HCT116 (cell line): ENCODE measurements around the gene HSBP1. TPM values are rescaled to one million over a fixed set of nuclear protein-coding genes. Genes with fewer than 3 reads are reported as not detected.

Source experiments
- ATAC-seq: fragments of 200-7000 bp; cut with Tn5 transposase; 2 replicates; pipeline ENCODE4 v1.9.1; 2020; ENCODE audit warnings: mild to moderate bottlenecking, moderate library complexity
- BruUV-seq: library from RNA; stranded (reverse); fragments of 400-500 nt; replicated peaks from 2 replicates; lab custom pipeline; 2021; lab: Mats Ljungman, UMichigan
- CTCF ChIA-PET: fragments of 300-600 bp; sonication (Branson Sonifier 250); formaldehyde crosslinking; loops from one replicate; lab custom pipeline; 2021; ENCODE audit warnings: antibody characterized with exemption; lab: Charles Lee
- POLR2A ChIA-PET: fragments of 300-600, 350-600 bp; sonication (Branson Sonifier 250); formaldehyde crosslinking; loops from one replicate; lab custom pipeline; 2021; ENCODE audit warnings: antibody characterized with exemption; lab: Charles Lee
- RAD21 ChIA-PET, 2 experiments: fragments of 300-600 bp; sonication (Branson Sonifier 250); formaldehyde crosslinking; loops; one replicate each; lab custom pipeline; 2023; ENCODE audit warnings: low total read pairs in 2 of 2; ENCODE audit not compliant: uncharacterized antibody in 2 of 2, unreplicated experiment in 2 of 2, low non-redundant PET in 1 of 2; lab: Charles Lee
- DNase-seq: peaks from one replicate; pipeline ENCODE4 v3.0.0-alpha.2; 2010; ENCODE audit warnings: low read depth, low spot score
- H2AFZ ChIP-seq: fragments of 200-600 bp; shearing (Covaris generic), sonication (generic); 2 replicates; pipeline ENCODE4 v1.6.1; 2017; ENCODE audit warnings: low read depth, mixed run types, mixed read lengths, antibody characterized with exemption, low read length; ENCODE audit not compliant: poor library complexity, severe bottlenecking
- H3K27ac ChIP-seq: 2 replicates; pipeline ENCODE4 v1.5.1; 2012; ENCODE audit warnings: low read depth, low read length
- H3K27me3 ChIP-seq: fragments of 200-600 bp; sonication (generic); 2 replicates; pipeline ENCODE4 v1.6.1; 2016; ENCODE audit warnings: mixed run types, low read length, mixed read lengths; ENCODE audit not compliant: insufficient read depth
- H3K36me3 ChIP-seq, 2 experiments: fragments of 200-500 bp in 1 of 2; fragments of 200-600 bp in 1 of 2; sonication (Bioruptor generic) in 1 of 2; sonication (generic) in 1 of 2; 2 replicates each; pipeline versions ENCODE4 v1.5.1 to v1.6.1; 2014 to 2016; ENCODE audit warnings: low read length in 2 of 2, inconsistent platforms in 1 of 2, mixed read lengths in 1 of 2, mixed run types in 1 of 2; ENCODE audit not compliant: insufficient read depth in 2 of 2, control insufficient read depth in 1 of 2
- H3K4me1 ChIP-seq, 2 experiments: fragments of 200-600 bp in 1 of 2; sonication (generic) in 1 of 2; 2 replicates each; pipeline versions ENCODE4 v1.5.1 to v1.6.1; 2012 to 2017; ENCODE audit warnings: low read length in 2 of 2, inconsistent platforms in 1 of 2, mild to moderate bottlenecking in 1 of 2, mixed read lengths in 1 of 2, mixed run types in 1 of 2, moderate library complexity in 1 of 2; ENCODE audit not compliant: insufficient read depth in 2 of 2, control insufficient read depth in 1 of 2
- H3K4me2 ChIP-seq: fragments of 200-600 bp; sonication (generic); 2 replicates; pipeline ENCODE4 v1.6.1; 2017; ENCODE audit warnings: mixed run types, low read length, mixed read lengths
- H3K4me3 ChIP-seq, 2 experiments: fragments of 200-600 bp in 1 of 2; sonication (generic) in 1 of 2; replicated peaks in 1 of 2; 2 replicates each; pipeline ENCODE4 v1.5.1; 2011 to 2016; ENCODE audit warnings: low read length in 2 of 2, control low read depth in 1 of 2, low read depth in 1 of 2, mild to moderate bottlenecking in 1 of 2, mixed read lengths in 1 of 2, mixed run types in 1 of 2
- H3K79me2 ChIP-seq: fragments of 200-600 bp; sonication (generic); 2 replicates; pipeline ENCODE4 v1.6.1; 2017; ENCODE audit warnings: mild to moderate bottlenecking, mixed run types, low read length, moderate library complexity, mixed read lengths; ENCODE audit not compliant: insufficient read depth
- H3K9ac ChIP-seq: fragments of 200-600 bp; sonication (generic); 2 replicates; pipeline ENCODE4 v1.6.1; 2016; ENCODE audit warnings: low read length, mixed read lengths
- H3K9me2 ChIP-seq: fragments of 200-600 bp; sonication (generic), shearing (Covaris generic); 2 replicates; pipeline ENCODE4 v1.6.1; 2017; ENCODE audit warnings: mixed run types, mild to moderate bottlenecking, moderate library complexity; ENCODE audit not compliant: insufficient read depth
- H3K9me3 ChIP-seq, 2 experiments: fragments of 200-500 bp in 1 of 2; fragments of 200-600 bp in 1 of 2; sonication (Bioruptor generic) in 1 of 2; sonication (generic) in 1 of 2; 2 replicates each; pipeline ENCODE4 v1.6.1; 2014 to 2017; ENCODE audit warnings: low read length in 2 of 2, mixed read lengths in 2 of 2, inconsistent platforms in 1 of 2, low read depth in 1 of 2, mild to moderate bottlenecking in 1 of 2, mixed run types in 1 of 2, moderate library complexity in 1 of 2; ENCODE audit not compliant: control insufficient read depth in 1 of 2, insufficient read depth in 1 of 2
- H4K20me1 ChIP-seq: fragments of 200-600 bp; sonication (generic), shearing (Covaris generic); 2 replicates; pipeline ENCODE4 v1.6.1; 2017; ENCODE audit warnings: mixed run types, mild to moderate bottlenecking, moderate library complexity; ENCODE audit not compliant: insufficient read depth
- CBX3 ChIP-seq: IDR thresholded peaks from 2 replicates; pipeline ENCODE4 v1.6.1; 2012; ENCODE audit warnings: low read depth
- CEBPB ChIP-seq: IDR thresholded peaks from 2 replicates; pipeline ENCODE4 v1.6.1; 2012; ENCODE audit warnings: low read depth
- EZH2 ChIP-seq: fragments of 200-600 bp; sonication (generic); IDR thresholded peaks from 2 replicates; pipeline ENCODE4 v1.6.1; 2017; ENCODE audit warnings: antibody characterized with exemption, mixed run types
- POLR2AphosphoS5 ChIP-seq: IDR thresholded peaks from 2 replicates; pipeline ENCODE4 v1.6.1; 2011; ENCODE audit warnings: mild to moderate bottlenecking, low read depth, low read length, moderate library complexity
- SIN3A ChIP-seq: IDR thresholded peaks from 2 replicates; pipeline ENCODE4 v1.6.1; 2012; ENCODE audit warnings: low read depth
- TCF7L2 ChIP-seq: IDR thresholded peaks from 2 replicates; pipeline ENCODE4 v1.7.0; 2011; ENCODE audit warnings: borderline replicate concordance, inconsistent platforms; ENCODE audit not compliant: insufficient read depth, insufficient read length; ENCODE audit errors: extremely low read depth
- YY1 ChIP-seq: IDR thresholded peaks from 2 replicates; pipeline ENCODE4 v1.6.1; 2011; ENCODE audit warnings: low read length, low read depth, moderate library complexity, mild to moderate bottlenecking; ENCODE audit not compliant: insufficient replicate concordance; ENCODE audit errors: extremely low read depth
- intact Hi-C: fragments of 100-400 bp; cut with micrococcal nuclease; formaldehyde crosslinking; loops from 2 replicates; pipeline ENCODE4 v1.10.0; 2022
- total RNA-seq: library from RNA; stranded (reverse); gene quantifications from one replicate; pipeline ENCODE4 v1.2.1, GENCODE V29; 2021; ENCODE audit not compliant: unreplicated experiment
- TF ChIP-seq, protein P1 (sequence below): IDR thresholded peaks from 2 replicates; pipeline ENCODE4 v1.6.1; 2012
- TF ChIP-seq, protein P2 (sequence below), 3 experiments: fragments of 200-600 bp in 1 of 3; sonication (generic) in 1 of 3; IDR thresholded peaks in 2 of 3; conservative IDR thresholded peaks in 1 of 3; 2 replicates each; pipeline ENCODE4 v1.5.1; 2012 to 2017; ENCODE audit warnings: low read depth in 2 of 3, low read length in 2 of 3, antibody characterized with exemption in 1 of 3, borderline replicate concordance in 1 of 3, control low read depth in 1 of 3, mild to moderate bottlenecking in 1 of 3, mixed read lengths in 1 of 3, mixed run types in 1 of 3, moderate library complexity in 1 of 3; ENCODE audit not compliant: insufficient read depth in 1 of 3

The HSBP1 gene
- total RNA-seq, 1 experiment from 2014 or later = 270 TPM

DNA sequence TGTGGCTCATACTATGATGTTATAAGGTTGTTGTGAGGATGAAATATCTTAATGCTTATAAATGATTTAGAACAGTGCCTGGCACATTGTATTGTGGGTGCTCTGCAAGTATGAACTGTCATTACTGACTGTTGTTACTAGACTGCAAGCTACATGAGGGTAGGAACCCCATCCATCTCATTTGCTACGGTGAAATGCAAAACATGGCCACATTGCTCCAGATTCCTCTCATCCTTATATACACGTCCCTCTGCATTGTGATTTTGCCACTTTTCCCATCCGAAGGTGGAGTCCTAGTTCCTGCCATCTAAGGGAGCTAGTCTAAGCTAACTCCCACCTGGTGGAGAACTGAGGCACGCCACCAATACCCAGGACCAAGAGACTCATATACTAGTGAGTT, 29.8 kb downstream of the HSBP1 start:
- Histone ChIP-seq H3K27ac (no peak overlapping the region), H4K20me1 (no peaks in the 10 kb centered on the region), H3K9ac (no peak overlapping the region), H3K9me2 (no peaks in the 10 kb centered on the region), H3K27me3 (no peaks in the 10 kb centered on the region), H3K4me3 (no peak overlapping the region), H3K79me2 (no peaks in the 10 kb centered on the region), H3K4me2 (no peak overlapping the region), H3K4me1 (peaks cover 9 to 13% of the 10 kb centered on the region in 2 experiments), H2AFZ (no peak overlapping the region), H3K9me3 (no peaks in the 10 kb centered on the region; a peak in 1 of 4 replicates), H3K36me3 (no peaks in the 10 kb centered on the region)
- DNase-seq = no peak
- BruUV-seq = no TSS peak
- ChIA-PET POLR2A (no interaction called here), CTCF (no interaction called here), RAD21 (no interaction called here)
- TF ChIP-seq, protein P1, sequence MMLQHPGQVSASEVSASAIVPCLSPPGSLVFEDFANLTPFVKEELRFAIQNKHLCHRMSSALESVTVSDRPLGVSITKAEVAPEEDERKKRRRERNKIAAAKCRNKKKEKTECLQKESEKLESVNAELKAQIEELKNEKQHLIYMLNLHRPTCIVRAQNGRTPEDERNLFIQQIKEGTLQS = no peak
- TF ChIP-seq SIN3A (no peak), TCF7L2 (no peak), EZH2 (no peak), CEBPB (no peak), POLR2AphosphoS5 (no peak), YY1 (no peak), CBX3 (no peak)
- TF ChIP-seq, protein P2, sequence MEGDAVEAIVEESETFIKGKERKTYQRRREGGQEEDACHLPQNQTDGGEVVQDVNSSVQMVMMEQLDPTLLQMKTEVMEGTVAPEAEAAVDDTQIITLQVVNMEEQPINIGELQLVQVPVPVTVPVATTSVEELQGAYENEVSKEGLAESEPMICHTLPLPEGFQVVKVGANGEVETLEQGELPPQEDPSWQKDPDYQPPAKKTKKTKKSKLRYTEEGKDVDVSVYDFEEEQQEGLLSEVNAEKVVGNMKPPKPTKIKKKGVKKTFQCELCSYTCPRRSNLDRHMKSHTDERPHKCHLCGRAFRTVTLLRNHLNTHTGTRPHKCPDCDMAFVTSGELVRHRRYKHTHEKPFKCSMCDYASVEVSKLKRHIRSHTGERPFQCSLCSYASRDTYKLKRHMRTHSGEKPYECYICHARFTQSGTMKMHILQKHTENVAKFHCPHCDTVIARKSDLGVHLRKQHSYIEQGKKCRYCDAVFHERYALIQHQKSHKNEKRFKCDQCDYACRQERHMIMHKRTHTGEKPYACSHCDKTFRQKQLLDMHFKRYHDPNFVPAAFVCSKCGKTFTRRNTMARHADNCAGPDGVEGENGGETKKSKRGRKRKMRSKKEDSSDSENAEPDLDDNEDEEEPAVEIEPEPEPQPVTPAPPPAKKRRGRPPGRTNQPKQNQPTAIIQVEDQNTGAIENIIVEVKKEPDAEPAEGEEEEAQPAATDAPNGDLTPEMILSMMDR (IDR thresholded peaks at IDR 0.05 in 2 of 3, conservative IDR thresholded peaks at IDR 0.05 in 1 of 3; ENCODE audit: borderline replicate concordance in 1 of 3, insufficient read depth in 1 of 3, low read depth in 2 of 3, low read length in 2 of 3) = no peak
- no peak for ATAC-seq
- intact Hi-C loops = no loop called here
